H9 (cell line): ENCODE measurements around the gene LAMC3. TPM values are rescaled to one million over a fixed set of nuclear protein-coding genes. Genes with fewer than 3 reads are reported as not detected.

Experiments used
- DNase-seq: peaks from one replicate; pipeline ENCODE4 v3.0.0-alpha.2; 2017
- H2AFZ ChIP-seq: one replicate; pipeline ENCODE4 v1.6.1; 2013; ENCODE audit warnings: mild to moderate bottlenecking, low read length, control low read depth, moderate library complexity
- H2AK5ac ChIP-seq: 2 replicates; pipeline ENCODE4 v1.6.1; 2013; ENCODE audit warnings: low read length, control low read depth, mixed read lengths; ENCODE audit not compliant: insufficient read length
- H2BK120ac ChIP-seq: one replicate; pipeline ENCODE4 v1.6.1; 2013; ENCODE audit warnings: low read depth, mild to moderate bottlenecking, low read length, control low read depth, inconsistent platforms; ENCODE audit not compliant: poor library complexity, severe bottlenecking
- H2BK12ac ChIP-seq: 2 replicates; pipeline ENCODE4 v1.6.1; 2013; ENCODE audit warnings: low read length, control low read depth, mixed read lengths, low read depth; ENCODE audit not compliant: insufficient read length
- H2BK15ac ChIP-seq: 2 replicates; pipeline ENCODE4 v1.6.1; 2013; ENCODE audit warnings: low read depth, low read length, control low read depth
- H2BK20ac ChIP-seq: one replicate; pipeline ENCODE4 v1.6.1; 2013; ENCODE audit warnings: low read depth, mild to moderate bottlenecking, low read length, control low read depth, inconsistent platforms; ENCODE audit not compliant: poor library complexity, severe bottlenecking
- H2BK5ac ChIP-seq: 2 replicates; pipeline ENCODE4 v1.6.1; 2013; ENCODE audit warnings: low read length, control low read depth, mixed read lengths; ENCODE audit not compliant: insufficient read length
- H3K14ac ChIP-seq: 2 replicates; pipeline ENCODE4 v1.6.1; 2013; ENCODE audit warnings: low read length, control low read depth; ENCODE audit not compliant: insufficient read depth
- H3K18ac ChIP-seq: 2 replicates; pipeline ENCODE4 v1.6.1; 2013; ENCODE audit warnings: low read depth, mild to moderate bottlenecking, mixed read lengths, low read length, control low read depth; ENCODE audit not compliant: insufficient read length
- H3K23ac ChIP-seq: 2 replicates; pipeline ENCODE4 v1.6.1; 2013; ENCODE audit warnings: low read length, control low read depth, mixed read lengths, low read depth; ENCODE audit not compliant: insufficient read length
- H3K23me2 ChIP-seq: 2 replicates; pipeline ENCODE4 v1.6.1; 2013; ENCODE audit warnings: low read depth, mild to moderate bottlenecking, mixed read lengths, low read length, control low read depth; ENCODE audit not compliant: insufficient read length, poor library complexity, severe bottlenecking
- H3K27ac ChIP-seq: 2 replicates; pipeline ENCODE4 v1.5.1; 2013; ENCODE audit warnings: low read length, control low read depth, mixed read lengths, low read depth; ENCODE audit not compliant: insufficient read length
- H3K27me3 ChIP-seq: 2 replicates; pipeline ENCODE4 v1.6.1; 2013; ENCODE audit warnings: low read length, control low read depth, inconsistent platforms; ENCODE audit not compliant: insufficient read depth
- H3K4ac ChIP-seq: 2 replicates; pipeline ENCODE4 v1.6.1; 2013; ENCODE audit warnings: low read depth, mild to moderate bottlenecking, control low read depth, inconsistent platforms, low read length, moderate library complexity
- H3K4me1 ChIP-seq: 2 replicates; pipeline ENCODE4 v1.6.1; 2013; ENCODE audit warnings: low read length, control low read depth, inconsistent platforms; ENCODE audit not compliant: insufficient read depth
- H3K4me2 ChIP-seq: 2 replicates; pipeline ENCODE4 v1.6.1; 2013; ENCODE audit warnings: low read length, control low read depth, mixed read lengths; ENCODE audit not compliant: insufficient read length, insufficient read depth
- H3K56ac ChIP-seq: 2 replicates; pipeline ENCODE4 v1.6.1; 2013; ENCODE audit warnings: low read depth, mild to moderate bottlenecking, mixed read lengths, low read length, control low read depth; ENCODE audit not compliant: insufficient read length
- H3K79me1 ChIP-seq: 2 replicates; pipeline ENCODE4 v1.6.1; 2013; ENCODE audit warnings: low read depth, mild to moderate bottlenecking, moderate library complexity, low read length, control low read depth, inconsistent platforms; ENCODE audit not compliant: insufficient read depth, poor library complexity, severe bottlenecking
- H3K79me2 ChIP-seq: 2 replicates; pipeline ENCODE4 v1.6.1; 2013; ENCODE audit warnings: low read length, control low read depth, inconsistent platforms; ENCODE audit not compliant: insufficient read depth
- H3K9ac ChIP-seq: 2 replicates; pipeline ENCODE4 v1.6.1; 2013; ENCODE audit warnings: low read length, control low read depth, mixed read lengths; ENCODE audit not compliant: insufficient read length; ENCODE audit errors: extremely low read depth
- H3K9me3 ChIP-seq: one replicate; pipeline ENCODE4 v1.6.1; 2013; ENCODE audit warnings: low read depth, low read length, inconsistent platforms; ENCODE audit not compliant: control insufficient read depth
- H3T11ph ChIP-seq: one replicate; pipeline ENCODE4 v1.6.1; 2013; ENCODE audit warnings: mild to moderate bottlenecking, low read length, control low read depth, inconsistent platforms
- H4K20me1 ChIP-seq: one replicate; pipeline ENCODE4 v1.6.1; 2013; ENCODE audit not compliant: control insufficient read depth, insufficient read length, insufficient read depth
- H4K5ac ChIP-seq: 2 replicates; pipeline ENCODE4 v1.6.1; 2013; ENCODE audit warnings: low read depth, mild to moderate bottlenecking, mixed read lengths, low read length, control low read depth; ENCODE audit not compliant: insufficient read length
- H4K8ac ChIP-seq: replicated peaks from 2 replicates; pipeline ENCODE4 v1.6.1; 2013; ENCODE audit warnings: low read length, control low read depth, mixed read lengths, low read depth; ENCODE audit not compliant: insufficient read length
- H4K91ac ChIP-seq: 2 replicates; pipeline ENCODE4 v1.6.1; 2013; ENCODE audit warnings: low read depth, mild to moderate bottlenecking, moderate library complexity, mixed read lengths, low read length, control low read depth; ENCODE audit not compliant: insufficient read length
- H3K27ac Mint-ChIP-seq, 3 experiments: 2 replicates in 2 of 3; 3 replicates in 1 of 3; pipeline ENCODE4 v1.8.0; 2020 to 2021; ENCODE audit warnings: mixed read lengths in 3 of 3, mild to moderate bottlenecking in 1 of 3, moderate library complexity in 1 of 3
- H3K27me3 Mint-ChIP-seq: 2 replicates; pipeline ENCODE4 v1.8.0; 2021; ENCODE audit warnings: low read depth, mild to moderate bottlenecking, moderate library complexity, mixed read lengths
- H3K36me3 Mint-ChIP-seq, 3 experiments: 2 replicates in 2 of 3; 3 replicates in 1 of 3; pipeline ENCODE4 v1.8.0; 2020 to 2021; ENCODE audit warnings: low read depth in 3 of 3, mixed read lengths in 3 of 3; ENCODE audit not compliant: insufficient read depth in 1 of 3
- H3K4me1 Mint-ChIP-seq, 2 experiments: 2 replicates each; pipeline ENCODE4 v1.8.0; 2020; ENCODE audit warnings: mixed read lengths in 2 of 2
- H3K4me3 Mint-ChIP-seq, 2 experiments: 2 replicates in 1 of 2; 3 replicates in 1 of 2; pipeline ENCODE4 v1.8.0; 2020 to 2021; ENCODE audit warnings: mild to moderate bottlenecking in 2 of 2, mixed read lengths in 2 of 2, moderate library complexity in 1 of 2
- H3K9me3 Mint-ChIP-seq, 2 experiments: 2 replicates in 1 of 2; 3 replicates in 1 of 2; pipeline ENCODE4 v1.8.0; 2020; ENCODE audit warnings: mild to moderate bottlenecking in 2 of 2, mixed read lengths in 2 of 2, moderate library complexity in 1 of 2
- WGBS: extraction: QIAGEN DNeasy Blood & Tissue Kit; methylation state at CpG from one replicate; pipeline ENCODE4 v1.1.7; 2013; ENCODE audit warnings: missing lambda C conversion rate, low lambda C conversion rate, mixed read lengths; ENCODE audit not compliant: insufficient read length; ENCODE audit errors: extremely low coverage; 5-methylcytosine and 5-hydroxymethylcytosine counted together
- total RNA-seq: library from RNA; stranded (reverse); gene quantifications from 2 replicates; pipeline ENCODE4 v1.2.1, GENCODE V29; 2021
- TF ChIP-seq, protein P1 (sequence below): fragments of 200-600 bp; sonication (generic); conservative IDR thresholded peaks from 3 replicates; pipeline ENCODE4 v1.8.0; 2021; ENCODE audit warnings: antibody characterized with exemption, mild to moderate bottlenecking

Gene LAMC3
- total RNA-seq, 1 experiment from 2014 or later, result 21.7 TPM

DNA sequence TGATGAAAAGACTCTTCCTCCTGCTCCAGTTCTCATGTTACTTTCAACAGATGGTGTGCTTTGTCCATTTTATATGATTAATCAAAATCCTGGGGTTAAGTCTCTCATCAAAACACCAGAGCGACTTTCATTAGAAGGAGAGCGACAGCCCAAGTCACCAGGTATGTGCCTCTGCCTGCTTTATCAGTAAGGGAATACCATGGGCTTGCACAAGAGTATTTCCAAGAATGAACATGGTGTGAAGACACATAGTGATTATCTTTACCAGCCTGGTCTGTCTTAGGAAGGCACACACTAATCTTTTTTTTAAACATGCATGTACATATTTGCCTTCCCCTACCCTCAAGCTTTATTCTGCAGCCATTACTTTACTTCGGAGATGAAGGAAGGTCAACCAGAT is 131.6 kb downstream of the LAMC3 start:
- Mint-ChIP-seq H3K9me3 (no peaks in the 10 kb centered on the region), H3K4me1 (peaks cover 0 to 11% of the 10 kb centered on the region in 2 experiments; a peak in 2 of 4 replicates), H3K4me3 (no peak overlapping the region), H3K36me3 (peaks cover 31 to 93% (median 75%) of the 10 kb centered on the region in 3 experiments; a peak in 6 of 7 replicates), H3K27me3 (no peaks in the 10 kb centered on the region), H3K27ac (no peak overlapping the region)
- DNase-seq, result no peak
- H3K9ac ChIP-seq, result no peak overlapping the region
- H2AFZ ChIP-seq, result no peak overlapping the region
- H3K27me3 ChIP-seq, result no peaks in the 10 kb centered on the region
- H2BK20ac ChIP-seq, result no peak overlapping the region
- no peaks in the 10 kb centered on the region for H3K79me1 ChIP-seq
- no peak overlapping the region for H3K56ac ChIP-seq
- H2BK5ac ChIP-seq, result no peak overlapping the region
- H3K79me2 ChIP-seq, result no peaks in the 10 kb centered on the region
- no peak overlapping the region for H2BK12ac ChIP-seq
- H4K8ac ChIP-seq, result no peak overlapping the region
- H3K4ac ChIP-seq, result no peak overlapping the region
- no peaks in the 10 kb centered on the region for H3K23me2 ChIP-seq
- H3K4me1 ChIP-seq, result no peaks in the 10 kb centered on the region
- no peak overlapping the region for H3K18ac ChIP-seq
- no peak overlapping the region for H2AK5ac ChIP-seq
- H4K20me1 ChIP-seq, result no peaks in the 10 kb centered on the region
- no peak overlapping the region for H2BK120ac ChIP-seq
- no peak overlapping the region for H3K14ac ChIP-seq
- no peak overlapping the region for H3K4me2 ChIP-seq
- H3K23ac ChIP-seq, result no peak overlapping the region
- no CpG with 5 or more reads among the region's 3 CpGs for WGBS
- no peaks in the 10 kb centered on the region for H3K9me3 ChIP-seq
- H3K27ac ChIP-seq, result no peak overlapping the region
- no peak overlapping the region for H4K5ac ChIP-seq
- TF ChIP-seq, protein P1, sequence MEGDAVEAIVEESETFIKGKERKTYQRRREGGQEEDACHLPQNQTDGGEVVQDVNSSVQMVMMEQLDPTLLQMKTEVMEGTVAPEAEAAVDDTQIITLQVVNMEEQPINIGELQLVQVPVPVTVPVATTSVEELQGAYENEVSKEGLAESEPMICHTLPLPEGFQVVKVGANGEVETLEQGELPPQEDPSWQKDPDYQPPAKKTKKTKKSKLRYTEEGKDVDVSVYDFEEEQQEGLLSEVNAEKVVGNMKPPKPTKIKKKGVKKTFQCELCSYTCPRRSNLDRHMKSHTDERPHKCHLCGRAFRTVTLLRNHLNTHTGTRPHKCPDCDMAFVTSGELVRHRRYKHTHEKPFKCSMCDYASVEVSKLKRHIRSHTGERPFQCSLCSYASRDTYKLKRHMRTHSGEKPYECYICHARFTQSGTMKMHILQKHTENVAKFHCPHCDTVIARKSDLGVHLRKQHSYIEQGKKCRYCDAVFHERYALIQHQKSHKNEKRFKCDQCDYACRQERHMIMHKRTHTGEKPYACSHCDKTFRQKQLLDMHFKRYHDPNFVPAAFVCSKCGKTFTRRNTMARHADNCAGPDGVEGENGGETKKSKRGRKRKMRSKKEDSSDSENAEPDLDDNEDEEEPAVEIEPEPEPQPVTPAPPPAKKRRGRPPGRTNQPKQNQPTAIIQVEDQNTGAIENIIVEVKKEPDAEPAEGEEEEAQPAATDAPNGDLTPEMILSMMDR, result no peak
- no peak overlapping the region for H4K91ac ChIP-seq
- H2BK15ac ChIP-seq, result no peak overlapping the region
- no peak overlapping the region for H3T11ph ChIP-seq
